Hepatocyte (in vitro differentiated cells): ENCODE measurements around the gene DTX1.

Source experiments
- EZH2 ChIP-seq: fragments of 200-600 bp; sonication (generic); IDR thresholded peaks from 2 replicates; pipeline ENCODE4 v1.6.1; 2016; ENCODE audit warnings: antibody characterized with exemption, mild to moderate bottlenecking, borderline replicate concordance
- EZH2phosphoT487 ChIP-seq: fragments of 200-600 bp; sonication (generic); IDR thresholded peaks from one replicate; pipeline ENCODE4 v1.6.1; 2018; ENCODE audit warnings: antibody characterized with exemption, mild to moderate bottlenecking, low read depth, moderate library complexity; ENCODE audit not compliant: unreplicated experiment, severe bottlenecking
- TF ChIP-seq, protein P1 (sequence below): fragments of 200-600 bp; sonication (generic); IDR thresholded peaks from 2 replicates; pipeline ENCODE4 v1.5.1; 2016; ENCODE audit warnings: antibody characterized with exemption, mild to moderate bottlenecking; ENCODE audit not compliant: poor library complexity

DNA sequence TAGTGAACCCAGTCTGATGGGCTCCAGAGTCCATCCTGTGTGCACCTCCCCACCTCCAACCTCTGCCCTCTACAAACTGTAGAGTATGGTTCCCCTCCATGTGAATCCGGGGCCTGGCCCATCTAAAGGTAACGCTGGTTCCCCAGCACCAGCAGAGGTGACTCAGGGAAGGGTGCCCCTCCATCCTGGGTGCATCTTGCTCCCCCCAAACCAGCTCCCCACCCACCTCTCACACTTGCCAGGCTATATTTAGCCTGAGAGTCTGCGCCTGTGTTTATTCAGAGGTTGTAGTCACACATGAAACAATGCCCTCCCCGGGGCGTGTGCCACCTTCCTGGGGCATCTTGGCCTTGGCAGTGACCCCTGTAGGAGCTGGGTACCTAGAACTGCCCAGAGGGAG lies 52.8 kb downstream of the DTX1 start:
- TF ChIP-seq, protein P1, sequence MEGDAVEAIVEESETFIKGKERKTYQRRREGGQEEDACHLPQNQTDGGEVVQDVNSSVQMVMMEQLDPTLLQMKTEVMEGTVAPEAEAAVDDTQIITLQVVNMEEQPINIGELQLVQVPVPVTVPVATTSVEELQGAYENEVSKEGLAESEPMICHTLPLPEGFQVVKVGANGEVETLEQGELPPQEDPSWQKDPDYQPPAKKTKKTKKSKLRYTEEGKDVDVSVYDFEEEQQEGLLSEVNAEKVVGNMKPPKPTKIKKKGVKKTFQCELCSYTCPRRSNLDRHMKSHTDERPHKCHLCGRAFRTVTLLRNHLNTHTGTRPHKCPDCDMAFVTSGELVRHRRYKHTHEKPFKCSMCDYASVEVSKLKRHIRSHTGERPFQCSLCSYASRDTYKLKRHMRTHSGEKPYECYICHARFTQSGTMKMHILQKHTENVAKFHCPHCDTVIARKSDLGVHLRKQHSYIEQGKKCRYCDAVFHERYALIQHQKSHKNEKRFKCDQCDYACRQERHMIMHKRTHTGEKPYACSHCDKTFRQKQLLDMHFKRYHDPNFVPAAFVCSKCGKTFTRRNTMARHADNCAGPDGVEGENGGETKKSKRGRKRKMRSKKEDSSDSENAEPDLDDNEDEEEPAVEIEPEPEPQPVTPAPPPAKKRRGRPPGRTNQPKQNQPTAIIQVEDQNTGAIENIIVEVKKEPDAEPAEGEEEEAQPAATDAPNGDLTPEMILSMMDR, result no peak
- TF ChIP-seq EZH2 (no peak), EZH2phosphoT487 (no peak)
